Epithelial cell of proximal tubule (primary cell): Measurements from ENCODE around the gene EPHA2. TPM values are rescaled to one million over a fixed set of nuclear protein-coding genes. Genes with fewer than 3 reads are reported as not detected.

Source experiments
- DNase-seq: peaks from one replicate; pipeline ENCODE4 v3.0.0-alpha.2; 2011; ENCODE audit warnings: low read depth
- H3K4me3 ChIP-seq: 2 replicates; pipeline ENCODE4 v1.5.1; 2011; ENCODE audit warnings: low read depth, mild to moderate bottlenecking, low read length
- total RNA-seq: library from RNA; depleted of rRNA; stranded (reverse); fragments of >200 nt; gene quantifications from 2 replicates; pipeline ENCODE4 v1.2.3, GENCODE V29; 2015
- TF ChIP-seq, protein P1 (sequence below): conservative IDR thresholded peaks from 2 replicates; pipeline ENCODE4 v1.5.1; 2012; ENCODE audit warnings: low read depth, mild to moderate bottlenecking, low read length

The EPHA2 gene
- total RNA-seq, 1 donor from 2014 or later, result 112 TPM

DNA sequence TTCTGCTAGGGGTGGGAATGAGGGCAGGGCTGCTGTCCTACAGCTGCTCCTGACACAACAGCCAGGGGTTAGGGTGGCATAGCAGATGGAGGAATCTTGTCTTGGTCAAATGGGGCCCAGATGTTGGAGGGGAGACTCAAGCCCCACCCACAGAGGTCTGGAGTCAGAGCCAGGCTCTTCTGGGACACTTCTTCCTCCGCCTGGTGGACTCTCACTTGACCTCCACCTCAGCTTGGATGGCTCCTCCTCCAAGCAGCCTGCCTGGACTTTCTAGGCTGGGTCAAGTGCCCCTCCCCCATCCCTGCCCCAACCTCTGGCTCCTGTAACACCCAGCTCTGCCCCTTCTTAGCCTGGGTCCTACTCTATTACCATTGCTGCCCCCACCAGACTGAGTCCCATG is 35.5 kb downstream of the EPHA2 start:
- no peak overlapping the region for H3K4me3 ChIP-seq
- DNase-seq, result no peak
- TF ChIP-seq, protein P1, sequence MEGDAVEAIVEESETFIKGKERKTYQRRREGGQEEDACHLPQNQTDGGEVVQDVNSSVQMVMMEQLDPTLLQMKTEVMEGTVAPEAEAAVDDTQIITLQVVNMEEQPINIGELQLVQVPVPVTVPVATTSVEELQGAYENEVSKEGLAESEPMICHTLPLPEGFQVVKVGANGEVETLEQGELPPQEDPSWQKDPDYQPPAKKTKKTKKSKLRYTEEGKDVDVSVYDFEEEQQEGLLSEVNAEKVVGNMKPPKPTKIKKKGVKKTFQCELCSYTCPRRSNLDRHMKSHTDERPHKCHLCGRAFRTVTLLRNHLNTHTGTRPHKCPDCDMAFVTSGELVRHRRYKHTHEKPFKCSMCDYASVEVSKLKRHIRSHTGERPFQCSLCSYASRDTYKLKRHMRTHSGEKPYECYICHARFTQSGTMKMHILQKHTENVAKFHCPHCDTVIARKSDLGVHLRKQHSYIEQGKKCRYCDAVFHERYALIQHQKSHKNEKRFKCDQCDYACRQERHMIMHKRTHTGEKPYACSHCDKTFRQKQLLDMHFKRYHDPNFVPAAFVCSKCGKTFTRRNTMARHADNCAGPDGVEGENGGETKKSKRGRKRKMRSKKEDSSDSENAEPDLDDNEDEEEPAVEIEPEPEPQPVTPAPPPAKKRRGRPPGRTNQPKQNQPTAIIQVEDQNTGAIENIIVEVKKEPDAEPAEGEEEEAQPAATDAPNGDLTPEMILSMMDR, result no peak

- no peak for DNase-seq
- H3K4me3 ChIP-seq, result no peak overlapping the region
- TF ChIP-seq, protein P1, result no peak
Observed at GRCh38 chr1:16119926-16120325, 35.9 kb downstream of the EPHA2 start.

DNA sequence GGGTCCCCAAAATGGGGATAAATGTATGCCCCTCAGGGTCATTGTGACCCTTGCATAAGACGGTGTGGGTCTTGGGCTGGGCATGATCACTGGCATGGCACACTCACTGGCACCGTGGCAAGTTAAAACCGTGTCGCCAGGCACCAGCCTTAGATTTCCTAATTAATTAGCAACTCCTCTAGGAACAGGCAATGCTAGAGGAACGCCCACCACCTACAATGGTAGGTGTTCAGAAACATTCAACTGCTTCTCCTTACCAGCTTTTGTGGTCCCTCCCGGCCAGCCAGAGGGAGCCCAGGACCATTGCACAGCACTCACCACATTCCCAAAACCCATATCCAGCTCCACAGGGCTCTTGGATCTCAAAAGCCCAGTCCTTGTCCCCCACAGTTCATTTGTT is 36.4 kb downstream of the EPHA2 start:
- no peak overlapping the region for H3K4me3 ChIP-seq
- TF ChIP-seq, protein P1, result no peak

GRCh38 chr1:16118706-16119105 is 37.2 kb downstream of the EPHA2 start:
- DNase-seq, result no peak
- H3K4me3 ChIP-seq, result no peak overlapping the region
- TF ChIP-seq, protein P1, result no peak

More for the DNA sequence above, 36.4 kb downstream of the EPHA2 start:
- DNase-seq, result no peak

DNA sequence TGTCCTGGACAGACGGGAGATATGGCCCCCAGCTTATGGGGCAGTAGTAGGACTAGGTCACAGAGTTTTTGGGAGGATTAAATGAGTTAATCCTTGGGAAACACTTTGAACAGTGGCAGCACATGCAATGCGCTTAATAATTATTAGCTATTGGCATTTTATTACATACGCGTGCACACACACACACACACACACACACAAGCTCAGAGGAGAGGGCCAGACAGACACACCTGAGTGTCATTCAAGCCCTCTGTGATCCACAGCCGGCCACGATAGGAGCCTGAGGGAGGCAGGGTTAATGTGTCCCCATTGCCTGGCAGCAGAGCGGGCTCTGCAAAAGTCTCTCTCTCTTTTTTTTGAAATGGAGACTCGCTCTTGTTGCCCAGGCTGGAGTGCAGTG is 37.9 kb downstream of the EPHA2 start:
- TF ChIP-seq, protein P1, result no peak
- DNase-seq, result no peak
- H3K4me3 ChIP-seq, result no peak overlapping the region

- no peak for DNase-seq
- TF ChIP-seq, protein P1, result no peak
- H3K4me3 ChIP-seq, result no peak overlapping the region
Observed at GRCh38 chr1:16117369-16117768, 38.5 kb downstream of the EPHA2 start.

DNA sequence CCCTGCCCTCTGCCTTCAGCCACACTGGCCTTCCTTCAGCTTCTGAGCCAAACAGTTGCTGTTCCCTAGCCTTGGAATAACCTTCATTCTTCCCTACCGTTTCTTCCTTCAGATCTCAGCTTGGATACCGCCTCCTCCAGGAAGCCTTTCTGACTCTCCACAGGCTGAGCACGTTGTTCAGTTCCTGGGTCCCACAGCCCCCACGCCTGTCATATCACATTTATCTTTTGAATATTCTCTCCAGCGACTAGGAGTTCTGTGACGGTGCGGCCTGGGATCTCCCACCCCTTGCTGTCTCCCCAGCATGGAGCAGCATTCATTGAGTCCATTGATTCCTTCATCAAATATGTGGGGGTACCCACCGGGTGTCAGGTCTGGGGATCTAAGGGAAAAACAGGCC is 39.2 kb downstream of the EPHA2 start:
- TF ChIP-seq, protein P1, result no peak

More for the DNA sequence above, 39.2 kb downstream of the EPHA2 start:
- H3K4me3 ChIP-seq, result no peak overlapping the region
- DNase-seq, result no peak
